Measurements from ENCODE around the gene MTUS2.
"Not testable (repeated sequence)": the region's sequence is repeated elsewhere in the genome, so short reads cannot be mapped to it uniquely, and the experiment has no call there.

The MTUS2 gene

GRCh38 chr13:29156136-29156535 lies 336.0 kb downstream of the MTUS2 start:
- no peak for FAIRE-seq

GRCh38 chr13:29159871-29160270 lies 339.7 kb downstream of the MTUS2 start:
- FAIRE-seq (no peak), DNase-seq (ENCODE audit: low spot score) (no peak)

More at GRCh38 chr13:29156136-29156535, 336.0 kb downstream of the MTUS2 start:
- no peak for DNase-seq (ENCODE audit: low spot score)

DNA sequence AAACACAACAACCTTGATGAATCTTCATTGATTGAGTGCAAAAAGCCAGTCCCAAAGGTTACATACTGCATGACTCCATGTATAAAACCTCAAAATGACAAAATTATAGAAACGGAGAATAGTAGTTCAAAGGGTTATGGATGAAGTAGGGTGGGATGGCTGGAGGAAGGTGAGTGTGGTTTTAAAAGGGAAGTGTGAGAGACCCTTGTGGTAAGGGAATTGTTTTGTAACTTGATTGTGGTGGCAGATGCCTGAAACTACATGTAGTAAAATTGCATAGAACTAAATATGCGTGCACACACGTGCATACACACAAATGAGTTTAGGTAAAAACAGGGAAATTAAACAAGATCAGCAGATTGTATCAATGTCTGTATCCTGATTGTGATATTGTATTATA lies 340.7 kb downstream of the MTUS2 start:
- DNase-seq (ENCODE audit: low spot score) = no peak
- no peak for FAIRE-seq

- DNase-seq (ENCODE audit: low spot score) (no peak), FAIRE-seq (no peak)
These were observed 341.5 kb downstream of the MTUS2 start for GRCh38 chr13:29161676-29162075.

GRCh38 chr13:29162638-29163235 lies 342.6 kb downstream of the MTUS2 start:
- DNase-seq (ENCODE audit: low spot score) = peak; percentile 4
- FAIRE-seq = no peak

DNA sequence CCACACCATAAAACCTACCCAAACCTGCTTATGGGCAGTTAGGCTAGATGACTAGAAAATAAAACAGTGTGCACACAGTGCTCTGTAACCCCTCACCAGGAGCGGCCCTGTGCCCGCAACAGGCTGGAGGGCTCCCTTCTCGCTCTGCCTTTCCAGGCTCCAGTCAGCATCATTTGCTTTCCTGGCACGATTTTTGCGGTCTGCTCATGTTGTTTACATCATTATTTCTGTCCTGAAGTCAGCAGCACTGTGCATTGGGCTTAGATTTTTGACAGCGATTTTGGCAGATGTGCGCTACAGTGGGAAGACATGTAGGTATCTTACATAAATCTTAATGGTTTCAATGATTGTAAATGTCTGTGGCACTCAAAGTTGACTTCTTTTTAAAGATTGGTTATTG lies 344.0 kb downstream of the MTUS2 start:
- FAIRE-seq (no peak), DNase-seq (ENCODE audit: low spot score) (no peak)

- no peak for FAIRE-seq
- no peak for DNase-seq (ENCODE audit: low spot score)
These were observed 345.1 kb downstream of the MTUS2 start for GRCh38 chr13:29165216-29165615.

- DNase-seq (ENCODE audit: low spot score) (no peak), FAIRE-seq (no peak)
These were observed 345.7 kb downstream of the MTUS2 start for GRCh38 chr13:29165840-29166239.

DNA sequence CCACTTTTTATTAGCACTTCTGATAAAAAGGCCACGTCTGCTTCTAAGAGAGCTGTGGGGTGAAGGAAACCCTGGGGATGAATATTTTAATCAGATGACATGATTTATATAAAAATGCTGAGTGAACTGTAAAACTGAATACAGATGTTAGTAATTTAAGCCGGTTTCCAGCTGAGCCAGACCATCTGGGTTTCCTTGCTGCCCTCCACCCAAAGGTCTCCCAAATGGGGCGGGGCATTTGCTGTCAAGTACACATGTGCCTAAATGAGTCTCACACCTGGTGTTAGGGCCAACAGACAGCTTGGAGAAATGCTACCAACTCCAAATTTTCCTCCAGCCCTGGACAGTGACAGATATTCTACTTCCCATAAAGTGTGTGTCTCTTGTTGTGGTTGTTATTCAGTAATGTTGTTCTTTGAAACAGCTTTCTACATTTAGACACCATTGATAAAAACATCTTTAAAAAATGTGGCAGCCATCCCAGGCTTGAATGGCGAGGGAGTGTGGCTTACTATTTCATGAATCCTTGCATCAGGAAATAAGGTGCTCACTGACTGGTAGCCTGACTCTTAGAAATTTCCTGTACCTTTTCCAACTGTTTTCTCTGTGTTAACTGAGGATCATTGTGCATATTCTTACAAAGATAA lies 350.4 kb downstream of the MTUS2 start:
- FAIRE-seq (no peak), DNase-seq (ENCODE audit: low spot score) (no peak)

DNA sequence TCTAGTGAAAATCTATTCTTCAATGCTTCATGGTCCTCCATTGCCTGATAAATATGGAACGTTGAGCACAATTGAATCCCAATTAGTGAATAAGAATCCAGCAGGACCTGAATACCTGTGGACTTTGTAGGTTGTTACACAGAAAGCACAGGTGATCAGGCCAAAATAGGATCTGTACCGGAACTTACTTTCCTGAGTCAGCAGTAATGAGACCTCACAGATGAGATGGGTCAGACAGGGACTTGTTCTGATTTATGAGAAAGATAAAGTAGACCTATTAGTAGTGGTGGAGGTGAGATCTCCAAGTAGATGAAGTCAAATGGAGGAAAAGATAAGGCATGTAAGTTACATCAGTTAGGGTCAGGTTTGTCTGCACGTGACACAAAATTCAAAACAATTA lies 351.1 kb downstream of the MTUS2 start:
- DNase-seq (ENCODE audit: low spot score) = no peak
- FAIRE-seq = no peak

DNA sequence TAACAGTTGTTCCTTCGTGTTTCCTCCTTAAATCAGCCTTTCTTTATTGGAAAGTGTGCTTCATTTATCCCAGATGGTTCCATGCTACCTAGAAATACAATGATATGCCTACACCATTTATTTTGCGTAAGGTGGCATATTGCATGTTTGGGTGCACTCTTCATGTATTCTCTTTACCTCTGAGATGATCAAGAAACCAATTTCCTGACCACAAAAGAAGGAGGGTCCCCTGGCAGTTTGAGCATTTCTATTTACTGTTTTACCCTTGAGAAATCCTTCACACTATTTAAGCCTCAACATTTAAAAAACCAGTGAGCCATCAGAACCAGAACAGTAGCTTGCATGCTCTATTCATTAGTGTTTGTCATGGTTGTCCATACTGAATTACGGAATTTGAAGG lies 354.0 kb downstream of the MTUS2 start:
- DNase-seq (ENCODE audit: low spot score) = no peak
- FAIRE-seq = no peak

GRCh38 chr13:29175250-29175873 lies 355.2 kb downstream of the MTUS2 start:
- no peak for DNase-seq (ENCODE audit: low spot score)
- no peak for FAIRE-seq

DNA sequence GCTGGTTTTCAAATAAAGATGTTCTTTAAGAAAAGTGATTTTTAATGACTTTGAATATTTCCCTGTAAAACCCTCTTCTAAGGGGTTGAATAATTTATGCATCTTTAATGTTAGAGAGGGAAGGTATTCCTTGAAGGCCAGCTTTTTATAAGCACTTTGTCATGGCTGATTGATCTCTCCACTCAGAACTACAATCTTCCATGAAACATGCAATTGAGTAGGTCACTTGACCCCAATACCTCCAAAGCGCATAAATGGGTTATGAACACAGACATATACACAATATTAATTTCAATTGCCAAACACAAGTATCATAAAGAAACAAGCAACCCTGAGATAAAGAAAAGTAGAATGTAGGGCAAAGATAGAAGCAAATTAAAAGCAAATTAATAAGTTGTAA lies 359.9 kb downstream of the MTUS2 start:
- DNase-seq (ENCODE audit: low spot score) (no peak), FAIRE-seq (no peak)

DNA sequence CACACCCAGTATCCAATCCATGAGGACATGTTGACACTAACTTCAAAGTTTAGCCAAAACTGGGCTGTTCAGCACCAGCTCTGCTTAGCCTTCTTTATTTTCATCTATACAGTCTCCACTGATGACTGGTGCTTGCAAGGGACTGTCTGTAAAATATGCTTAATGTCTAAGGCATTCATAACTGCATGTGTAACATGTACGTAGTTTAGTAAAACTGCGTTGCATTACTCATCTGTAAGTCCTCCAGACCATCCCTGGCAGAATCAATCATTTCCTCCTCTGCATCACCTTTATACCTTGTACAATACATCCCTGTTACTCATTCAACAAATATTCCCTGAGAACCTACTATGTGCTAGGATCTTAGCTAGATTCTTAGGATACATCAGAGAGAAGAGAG lies 362.1 kb downstream of the MTUS2 start:
- DNase-seq (ENCODE audit: low spot score) (no peak), FAIRE-seq (no peak)

GRCh38 chr13:29185926-29186325 lies 365.8 kb downstream of the MTUS2 start:
- no peak for DNase-seq (ENCODE audit: low spot score)
- FAIRE-seq = no peak

DNA sequence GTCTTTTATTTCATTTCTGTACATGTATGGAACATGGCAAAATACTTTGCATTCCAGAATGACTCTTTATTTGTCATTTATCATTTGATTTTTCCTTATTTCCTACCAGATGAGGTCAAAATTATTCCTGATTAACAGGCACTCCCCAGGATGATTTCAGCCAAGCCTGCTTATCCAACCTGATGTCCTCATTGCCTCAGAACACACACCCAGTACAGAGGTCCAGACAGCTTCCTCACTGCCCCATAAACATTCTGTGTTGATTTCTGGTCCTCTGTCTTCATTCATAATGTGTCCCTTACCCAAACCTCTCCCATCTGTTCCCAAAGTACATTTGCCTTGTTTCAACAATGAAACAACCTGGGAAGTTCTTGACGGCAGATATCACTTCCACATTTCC lies 367.4 kb downstream of the MTUS2 start:
- FAIRE-seq = no peak
- no peak for DNase-seq (ENCODE audit: low spot score)

DNA sequence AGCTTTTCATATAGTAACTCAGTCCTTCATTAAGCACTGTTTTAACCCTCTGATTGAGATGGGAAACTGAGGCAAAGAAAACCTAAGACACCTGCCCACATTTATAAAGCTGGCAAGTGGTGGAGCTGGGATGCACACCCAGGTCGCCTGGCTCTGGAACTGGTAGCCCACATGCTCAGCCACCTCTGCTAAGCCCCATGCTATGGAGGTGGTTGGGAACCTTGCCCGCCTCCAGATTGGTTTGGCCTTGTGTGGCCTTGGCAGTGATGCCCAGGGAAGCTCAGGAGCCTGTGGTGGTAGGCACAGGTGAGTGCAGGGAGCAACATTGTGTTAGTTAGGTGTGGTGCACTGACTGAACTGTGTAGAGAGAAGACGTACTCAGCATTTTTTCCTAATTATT lies 370.2 kb downstream of the MTUS2 start:
- FAIRE-seq (no peak), DNase-seq (ENCODE audit: low spot score) (no peak)

DNA sequence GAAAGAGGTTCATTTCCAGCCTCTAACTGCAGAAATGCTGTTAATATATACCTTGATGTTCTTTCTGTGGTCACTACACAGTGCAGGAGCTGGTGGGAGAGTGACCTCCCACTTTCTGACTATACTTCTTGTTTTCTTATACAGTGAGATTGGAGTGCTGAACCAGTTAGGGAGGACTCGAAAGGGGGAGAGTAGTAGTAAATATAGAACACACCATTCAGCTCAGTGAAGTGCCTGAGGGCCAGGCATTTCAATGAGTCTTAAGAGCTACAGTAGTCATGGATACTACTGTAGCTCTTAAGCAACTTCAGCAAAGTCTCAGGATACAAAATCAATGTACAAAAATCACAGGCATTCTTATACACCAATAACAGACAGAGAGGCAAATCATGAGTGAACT lies 372.9 kb downstream of the MTUS2 start:
- no peak for FAIRE-seq
- DNase-seq (ENCODE audit: low spot score) = no peak

GRCh38 chr13:29195456-29195855 lies 375.3 kb downstream of the MTUS2 start:
- DNase-seq (ENCODE audit: low spot score) = no peak
- no peak for FAIRE-seq

GRCh38 chr13:29196409-29197074 lies 376.4 kb downstream of the MTUS2 start:
- no peak for FAIRE-seq
- no peak for DNase-seq (ENCODE audit: low spot score)

GRCh38 chr13:29202753-29203152 lies 382.6 kb downstream of the MTUS2 start:
- FAIRE-seq; DNase-seq (ENCODE audit: low spot score): not testable (repeated sequence)

GRCh38 chr13:29204651-29205050 lies 384.5 kb downstream of the MTUS2 start:
- DNase-seq (ENCODE audit: low spot score) (no peak), FAIRE-seq (no peak)

Data from urothelium cell line (cell line).